HG03103 (cell line): ENCODE data around the gene RIMS1.
A peak's percentile ranks its signal among the peaks of the same experiment; 100 is the strongest.
"Not testable (repeated sequence)": the region's sequence is repeated elsewhere in the genome, so short reads cannot be mapped to it uniquely, and the experiment has no call there.

ENCODE experiments used
- ATAC-seq: cut with Tn5 transposase; IDR thresholded peaks from one replicate; pipeline ENCODE4 v1.9.1; 2021; ENCODE audit warnings: low read depth; ENCODE audit not compliant: unreplicated experiment

Gene RIMS1

GRCh38 chr6:72296375-72296774 lies 410.0 kb downstream of the RIMS1 start:
- ATAC-seq: no peak

- no peak for ATAC-seq
These were observed 419.6 kb downstream of the RIMS1 start for GRCh38 chr6:72305971-72306370.

GRCh38 chr6:72316675-72317380 lies 430.5 kb downstream of the RIMS1 start:
- ATAC-seq: no peak

- ATAC-seq: no peak
These were observed 435.4 kb downstream of the RIMS1 start for GRCh38 chr6:72321788-72322187.

GRCh38 chr6:72322771-72323170 lies 436.4 kb downstream of the RIMS1 start:
- no peak for ATAC-seq

GRCh38 chr6:72324591-72324990 lies 438.2 kb downstream of the RIMS1 start:
- ATAC-seq: no peak

- ATAC-seq: no peak
These were observed 442.4 kb downstream of the RIMS1 start for GRCh38 chr6:72328775-72329174.

GRCh38 chr6:72335203-72335602 lies 448.9 kb downstream of the RIMS1 start:
- ATAC-seq: not testable (repeated sequence)

GRCh38 chr6:72348926-72349325 lies 462.6 kb downstream of the RIMS1 start:
- no peak for ATAC-seq

GRCh38 chr6:72350296-72350881 lies 464.0 kb downstream of the RIMS1 start:
- ATAC-seq: no peak

GRCh38 chr6:72363844-72364740 lies 477.7 kb downstream of the RIMS1 start:
- ATAC-seq: no peak

GRCh38 chr6:72365773-72366172 lies 479.4 kb downstream of the RIMS1 start:
- ATAC-seq: no peak

- no peak for ATAC-seq
These were observed 481.1 kb downstream of the RIMS1 start for GRCh38 chr6:72367439-72367838.

- no peak for ATAC-seq
These were observed 485.1 kb downstream of the RIMS1 start for GRCh38 chr6:72371473-72371872.

- no peak for ATAC-seq
These were observed 487.8 kb downstream of the RIMS1 start for GRCh38 chr6:72374172-72374571.

GRCh38 chr6:72374857-72375256 lies 488.5 kb downstream of the RIMS1 start:
- ATAC-seq: no peak

GRCh38 chr6:72376736-72377135 lies 490.4 kb downstream of the RIMS1 start:
- ATAC-seq: no peak

- no peak for ATAC-seq
These were observed 494.7 kb downstream of the RIMS1 start for GRCh38 chr6:72381076-72381475.

- peak; percentile 95 for ATAC-seq
These were observed 496.5 kb downstream of the RIMS1 start for GRCh38 chr6:72382602-72383529.

- ATAC-seq: no peak
These were observed 500.0 kb downstream of the RIMS1 start for GRCh38 chr6:72386324-72386723.
